GM18868 (cell line): ENCODE measurements around the gene UBL7.

Experiments
- ATAC-seq: cut with Tn5 transposase; IDR thresholded peaks from one replicate; pipeline ENCODE4 v1.9.1; 2021; ENCODE audit warnings: mild to moderate bottlenecking, moderate library complexity; ENCODE audit not compliant: unreplicated experiment

The UBL7 gene

GRCh38 chr15:74425630-74426029 is 35.3 kb downstream of the UBL7 start:
- ATAC-seq, result no peak

GRCh38 chr15:74424901-74425528 is 35.9 kb downstream of the UBL7 start:
- no peak for ATAC-seq

GRCh38 chr15:74423431-74424257 is 37.3 kb downstream of the UBL7 start:
- no peak for ATAC-seq

GRCh38 chr15:74422652-74423430 is 38.1 kb downstream of the UBL7 start:
- ATAC-seq, result no peak

- no peak for ATAC-seq
These were observed 38.7 kb downstream of the UBL7 start for GRCh38 chr15:74422265-74422651.

- no peak for ATAC-seq
These were observed 39.4 kb downstream of the UBL7 start for GRCh38 chr15:74421302-74422245.

GRCh38 chr15:74420193-74420905 is 40.6 kb downstream of the UBL7 start:
- ATAC-seq, result no peak

- ATAC-seq, result no peak
These were observed 41.5 kb downstream of the UBL7 start for GRCh38 chr15:74419432-74419831.

GRCh38 chr15:74418575-74419338 is 42.2 kb downstream of the UBL7 start:
- no peak for ATAC-seq

- ATAC-seq, result no peak
These were observed 43.3 kb downstream of the UBL7 start for GRCh38 chr15:74417670-74418069.

- no peak for ATAC-seq
These were observed 43.7 kb downstream of the UBL7 start for GRCh38 chr15:74417225-74417624.

GRCh38 chr15:74415966-74416916 is 44.7 kb downstream of the UBL7 start:
- ATAC-seq, result no peak

GRCh38 chr15:74414603-74415338 is 46.2 kb downstream of the UBL7 start:
- no peak for ATAC-seq

GRCh38 chr15:74414081-74414580 is 46.8 kb downstream of the UBL7 start:
- no peak for ATAC-seq

GRCh38 chr15:74413350-74414080 is 47.4 kb downstream of the UBL7 start:
- ATAC-seq, result no peak

GRCh38 chr15:74412159-74412558 is 48.8 kb downstream of the UBL7 start:
- no peak for ATAC-seq

- ATAC-seq, result no peak
These were observed 49.3 kb downstream of the UBL7 start for GRCh38 chr15:74411686-74412085.
